ENCODE measurements around the gene LOXL1.
A peak's percentile ranks its signal among the peaks of the same experiment; 100 is the strongest.
"Not testable (repeated sequence)": the region's sequence is repeated elsewhere in the genome, so short reads cannot be mapped to it uniquely, and the experiment has no call there.

Gene LOXL1

GRCh38 chr15:73954188-73955145 lies 28.2 kb downstream of the LOXL1 start:
- no peak for DNase-seq (ENCODE audit: low read depth)

GRCh38 chr15:73955326-73955725 lies 29.1 kb downstream of the LOXL1 start:
- DNase-seq (ENCODE audit: low read depth), result no peak

GRCh38 chr15:73955861-73956742 lies 29.8 kb downstream of the LOXL1 start:
- DNase-seq (ENCODE audit: low read depth), result no peak

GRCh38 chr15:73956743-73957135 lies 30.5 kb downstream of the LOXL1 start:
- DNase-seq (ENCODE audit: low read depth), result no peak

- no peak for DNase-seq (ENCODE audit: low read depth)
These were observed 31.0 kb downstream of the LOXL1 start for GRCh38 chr15:73957276-73957675.

GRCh38 chr15:73957785-73958184 lies 31.5 kb downstream of the LOXL1 start:
- DNase-seq (ENCODE audit: low read depth), result no peak

GRCh38 chr15:73959012-73959581 lies 32.8 kb downstream of the LOXL1 start:
- no peak for DNase-seq (ENCODE audit: low read depth)

- no peak for DNase-seq (ENCODE audit: low read depth)
These were observed 33.5 kb downstream of the LOXL1 start for GRCh38 chr15:73959801-73960200.

GRCh38 chr15:73960472-73961070 lies 34.3 kb downstream of the LOXL1 start:
- DNase-seq (ENCODE audit: low read depth), result not testable (repeated sequence)

- DNase-seq (ENCODE audit: low read depth), result no peak
These were observed 36.2 kb downstream of the LOXL1 start for GRCh38 chr15:73962433-73962832.

- peak; percentile 76 for DNase-seq (ENCODE audit: low read depth)
These were observed 38.5 kb downstream of the LOXL1 start for GRCh38 chr15:73964736-73965093.

- peak; percentile 48 for DNase-seq (ENCODE audit: low read depth)
These were observed 39.0 kb downstream of the LOXL1 start for GRCh38 chr15:73965094-73965757.

- DNase-seq (ENCODE audit: low read depth), result no peak
These were observed 39.5 kb downstream of the LOXL1 start for GRCh38 chr15:73965758-73966113.

- no peak for DNase-seq (ENCODE audit: low read depth)
These were observed 42.2 kb downstream of the LOXL1 start for GRCh38 chr15:73968461-73968860.

- no peak for DNase-seq (ENCODE audit: low read depth)
These were observed 43.0 kb downstream of the LOXL1 start for GRCh38 chr15:73969151-73969759.

GRCh38 chr15:73972984-73973682 lies 46.9 kb downstream of the LOXL1 start:
- DNase-seq (ENCODE audit: low read depth), result peak; percentile 77

GRCh38 chr15:73973683-73974200 lies 47.5 kb downstream of the LOXL1 start:
- DNase-seq (ENCODE audit: low read depth), result not testable (repeated sequence)

- DNase-seq (ENCODE audit: low read depth), result not testable (repeated sequence)
These were observed 49.3 kb downstream of the LOXL1 start for GRCh38 chr15:73975440-73976125.

GRCh38 chr15:73978896-73979295 lies 52.6 kb downstream of the LOXL1 start:
- no peak for DNase-seq (ENCODE audit: low read depth)

GRCh38 chr15:73979636-73980035 lies 53.4 kb downstream of the LOXL1 start:
- DNase-seq (ENCODE audit: low read depth), result no peak

All from activated T-cell treated with anti-CD3 and anti-CD28 coated beads for 24 hours (primary cell).